GM18951 (cell line): Measurements from ENCODE around the gene C10orf143.

Experiments
- POLR2A ChIP-seq: IDR thresholded peaks from 4 replicates; pipeline ENCODE4 v1.6.1; 2011; ENCODE audit warnings: mild to moderate bottlenecking; ENCODE audit not compliant: insufficient read length, insufficient read depth; ENCODE audit errors: extremely low read depth
- in situ Hi-C: fragments of 300-500 bp; cut with MboI; formaldehyde crosslinking; loops from one replicate; pipeline ENCODE4 v1.12.0; 2022; ENCODE audit warnings: low sequenced_read_pairs, mixed read lengths, inconsistent platforms; ENCODE audit not compliant: unreplicated experiment

The C10orf143 gene

DNA sequence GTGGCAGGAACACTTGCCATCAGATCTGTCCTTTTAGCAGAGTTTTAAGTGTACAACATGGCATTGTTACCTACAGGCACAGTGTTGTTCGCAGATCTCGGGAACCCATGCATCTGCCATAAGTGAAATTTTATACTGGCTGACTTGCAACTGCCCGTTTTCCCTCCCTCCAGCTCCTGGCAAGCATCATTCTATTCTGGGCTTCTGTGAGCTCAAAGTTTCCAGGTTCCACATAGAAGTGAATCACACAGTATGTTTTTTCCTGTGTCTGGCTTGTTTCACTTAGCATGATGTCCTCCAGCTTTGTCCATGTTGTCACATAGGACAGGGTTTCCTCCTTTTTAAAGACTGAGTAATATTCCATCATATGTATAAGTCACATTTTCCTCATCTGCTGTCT is 56.6 kb downstream of the C10orf143 start:
- no peak for TF ChIP-seq POLR2A
- in situ Hi-C loops, result no loop called here

DNA sequence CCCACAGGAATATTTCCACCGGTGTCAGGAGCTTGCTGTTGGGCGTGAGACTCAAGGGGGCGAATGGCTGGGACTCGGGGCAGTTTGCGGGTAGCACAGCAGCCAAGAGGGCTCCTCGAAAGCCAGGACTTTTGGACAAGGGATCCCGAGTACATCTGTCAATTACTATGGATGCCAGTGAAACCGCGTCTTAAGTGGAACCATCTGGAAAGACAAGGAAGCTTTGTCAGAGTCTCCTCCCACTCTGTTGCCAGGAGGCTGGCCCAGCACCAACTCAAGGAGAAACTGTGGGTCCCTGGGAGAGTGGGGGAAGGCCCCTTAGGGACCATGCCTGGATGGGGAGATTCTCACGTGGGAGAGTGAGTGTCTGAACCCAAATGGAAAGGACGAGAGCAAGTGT is 57.1 kb downstream of the C10orf143 start:
- no peak for TF ChIP-seq POLR2A
- in situ Hi-C loops, result no loop called here

DNA sequence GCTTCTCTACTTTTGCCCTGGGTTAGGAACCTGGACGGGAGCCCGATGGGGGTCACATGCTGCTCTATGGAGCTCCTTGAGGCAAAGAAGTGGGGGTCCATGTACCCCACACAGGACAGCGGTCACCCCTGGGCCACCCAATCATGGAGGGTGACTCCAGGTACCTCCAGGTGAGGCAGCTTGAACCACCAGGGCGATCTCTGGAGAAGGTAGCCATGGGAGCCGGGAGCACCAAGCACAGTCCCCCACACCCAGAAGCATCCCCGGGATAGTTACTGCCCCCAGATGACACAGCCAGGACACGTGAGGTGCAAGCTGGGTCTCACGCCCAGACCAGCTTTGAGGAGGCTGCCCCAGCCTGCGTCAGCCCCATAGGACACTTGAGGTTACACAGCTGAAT is 58.4 kb downstream of the C10orf143 start:
- in situ Hi-C loops, result no loop called here
- no peak for TF ChIP-seq POLR2A

DNA sequence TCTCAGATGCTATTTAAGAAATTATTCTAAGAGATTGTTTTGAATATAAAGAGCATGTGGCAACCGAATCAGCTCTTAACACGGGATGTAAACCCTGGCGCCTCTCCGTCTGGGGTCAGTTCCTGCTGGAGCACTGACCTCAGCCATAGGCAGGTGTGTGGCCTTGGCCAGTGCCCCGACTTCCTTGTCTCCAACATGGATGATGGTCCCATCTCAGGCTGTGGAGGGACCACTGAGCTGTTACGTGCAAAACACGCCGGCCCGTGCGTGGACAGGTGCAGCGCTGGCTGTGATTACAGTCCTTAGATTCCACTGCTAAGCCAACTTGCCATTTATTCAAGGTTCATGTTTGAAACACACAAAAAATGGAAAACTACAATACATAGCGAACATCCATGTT is 59.9 kb downstream of the C10orf143 start:
- TF ChIP-seq POLR2A, result no peak
- in situ Hi-C loops, result no loop called here

DNA sequence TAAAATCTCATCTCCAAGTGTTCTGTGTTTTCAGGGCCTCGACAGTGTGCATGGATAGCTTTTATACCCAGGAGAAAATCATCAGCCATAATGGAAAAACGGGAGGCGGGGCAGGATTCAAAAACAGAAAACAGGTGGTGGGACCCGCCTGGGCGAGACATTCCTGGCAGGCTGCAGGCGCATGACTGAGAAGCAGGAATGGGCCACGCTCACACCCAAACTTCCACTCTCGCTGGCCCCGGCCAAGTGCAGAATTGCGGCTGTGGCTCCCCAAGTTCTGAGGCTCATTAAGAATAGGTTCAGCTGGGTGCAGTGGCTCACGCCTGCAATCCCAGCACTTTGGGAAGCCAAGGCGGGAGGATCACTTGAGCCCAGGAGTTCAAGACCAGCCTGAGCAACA is 60.6 kb downstream of the C10orf143 start:
- TF ChIP-seq POLR2A, result no peak
- in situ Hi-C loops, result no loop called here

DNA sequence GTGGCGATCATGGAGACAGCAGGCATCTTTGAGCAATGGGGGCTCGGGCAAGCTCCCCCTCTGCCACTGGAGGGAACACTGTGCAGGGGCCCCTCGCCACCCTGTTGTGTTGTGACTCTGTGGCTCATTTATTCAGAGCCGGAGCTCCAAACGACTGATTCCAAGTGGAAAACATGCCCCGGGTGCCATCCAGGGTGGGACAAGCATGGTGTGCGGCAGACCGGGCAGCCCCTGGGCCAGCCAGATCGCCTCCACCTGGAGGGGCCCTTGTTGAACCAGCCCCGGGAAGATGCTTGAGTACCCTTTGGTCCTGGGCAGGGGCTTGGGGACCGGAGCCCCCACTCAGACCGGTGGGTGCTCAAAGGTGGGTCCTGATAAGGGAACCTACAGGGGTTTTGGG is 61.4 kb downstream of the C10orf143 start:
- in situ Hi-C loops, result no loop called here
- no peak for TF ChIP-seq POLR2A

DNA sequence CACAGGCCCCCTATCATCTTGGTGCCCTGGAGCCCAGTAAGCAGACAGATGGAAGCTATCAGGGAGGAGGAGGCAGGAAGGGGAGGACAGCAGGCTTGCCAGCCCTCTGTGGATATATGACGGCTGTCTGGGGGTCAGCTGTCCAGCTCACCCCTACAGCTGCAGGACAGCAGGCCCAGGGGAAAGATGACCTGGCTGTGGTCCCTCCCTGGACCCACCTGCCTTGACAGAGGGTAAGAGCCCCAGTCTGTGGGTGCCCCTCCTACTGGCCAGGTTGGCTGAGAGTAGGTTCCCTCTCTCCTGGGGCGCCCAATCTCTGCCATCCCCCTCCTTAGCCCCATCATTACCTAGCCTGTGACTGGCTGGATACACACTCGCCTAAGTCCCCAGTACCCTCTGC is 62.5 kb downstream of the C10orf143 start:
- no peak for TF ChIP-seq POLR2A
- in situ Hi-C loops, result no loop called here

DNA sequence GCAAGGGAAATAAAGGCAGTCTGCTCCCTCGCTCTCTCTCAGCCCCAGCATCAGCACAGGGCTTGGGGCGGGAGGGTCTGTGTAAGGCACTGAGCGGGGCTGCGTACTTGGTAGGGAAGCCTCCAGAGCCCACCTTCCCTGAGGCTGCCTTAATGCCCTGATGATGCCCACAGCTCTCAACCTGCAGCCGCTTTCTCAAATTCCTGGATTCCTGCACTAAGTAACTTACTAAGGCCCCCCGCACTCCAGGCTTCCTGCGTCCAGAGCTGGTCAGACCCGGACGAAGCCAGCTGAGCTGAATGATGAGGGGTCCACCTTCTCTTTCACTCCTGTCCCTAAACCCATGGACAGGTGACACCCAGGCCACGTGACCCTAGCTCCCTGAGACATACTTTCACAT is 63.3 kb downstream of the C10orf143 start:
- TF ChIP-seq POLR2A, result no peak
- in situ Hi-C loops, result no loop called here

DNA sequence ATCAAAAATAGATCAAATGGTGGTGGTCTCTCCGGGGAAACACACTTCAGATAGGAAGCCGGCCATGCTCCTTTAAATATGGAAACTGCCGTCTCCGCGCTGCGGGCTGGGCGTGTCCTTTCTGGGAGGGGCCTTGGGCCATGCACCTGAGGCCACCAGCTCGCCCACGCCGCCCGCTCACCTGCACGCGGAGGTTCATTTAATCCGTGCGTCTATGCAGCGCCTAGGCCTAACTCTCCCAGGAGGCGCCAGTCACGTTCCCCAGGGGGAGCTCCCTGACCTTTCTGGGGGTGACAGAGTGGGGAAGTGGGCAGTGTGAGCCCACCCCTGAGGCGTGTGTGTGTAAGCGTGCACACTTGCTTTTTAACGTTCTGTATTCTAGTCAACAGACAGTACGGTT is 64.0 kb downstream of the C10orf143 start:
- TF ChIP-seq POLR2A, result no peak
- in situ Hi-C loops, result no loop called here

DNA sequence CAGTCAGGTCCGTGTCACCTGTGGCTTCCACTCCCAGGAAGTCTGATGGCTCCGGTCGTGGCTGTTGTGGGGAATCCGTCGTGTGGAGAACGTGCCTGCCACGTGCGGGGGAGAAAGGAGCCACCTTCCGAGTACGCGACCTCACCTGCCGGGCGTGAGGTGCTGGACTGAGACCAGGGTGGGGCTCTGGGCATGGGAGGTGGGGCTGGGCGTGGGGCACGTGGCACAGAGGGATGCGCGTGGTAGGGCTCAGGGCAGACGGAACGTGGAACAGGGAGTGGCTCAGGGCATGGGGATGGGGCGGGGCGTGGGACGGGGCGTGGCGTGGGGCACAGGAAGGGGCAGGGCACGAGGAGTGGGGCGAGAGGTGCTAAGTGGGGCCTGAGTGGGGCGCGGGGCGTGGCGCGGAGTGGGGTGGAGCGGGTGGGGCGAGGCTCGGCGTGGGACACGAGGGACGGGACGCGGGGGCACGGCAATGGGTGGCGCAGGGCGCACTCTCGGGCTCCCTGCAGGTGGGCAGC is 64.8 kb downstream of the C10orf143 start:
- in situ Hi-C loops, result no loop called here
- no peak for TF ChIP-seq POLR2A

DNA sequence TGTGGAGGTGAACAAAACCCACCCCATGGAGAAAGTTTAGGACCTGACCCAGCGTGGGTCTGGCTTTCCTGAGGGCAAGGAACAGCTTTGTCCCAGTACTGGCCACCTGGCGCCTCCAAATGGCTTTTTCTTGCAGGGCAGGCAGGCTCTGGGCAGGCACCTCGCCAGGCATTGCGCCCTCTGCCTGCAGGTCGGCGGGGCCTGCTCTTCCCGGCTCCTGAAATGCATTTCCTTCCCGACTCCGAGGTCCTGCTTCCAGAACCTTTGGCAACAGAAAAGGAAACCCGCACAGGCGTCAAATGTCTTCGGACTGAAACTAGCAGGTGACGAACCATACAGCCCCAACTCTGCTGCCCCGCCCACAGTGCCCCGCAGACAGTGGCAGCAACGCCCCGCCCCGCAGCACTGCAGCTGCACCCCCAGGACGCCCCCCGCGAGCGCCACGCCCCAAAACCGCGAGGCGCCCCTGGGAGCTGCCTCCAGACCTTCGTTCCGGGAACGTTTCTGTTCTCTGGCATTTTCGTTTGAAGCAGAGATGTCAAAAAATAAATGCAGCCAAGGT is 65.5 kb downstream of the C10orf143 start:
- in situ Hi-C loops, result no loop called here

DNA sequence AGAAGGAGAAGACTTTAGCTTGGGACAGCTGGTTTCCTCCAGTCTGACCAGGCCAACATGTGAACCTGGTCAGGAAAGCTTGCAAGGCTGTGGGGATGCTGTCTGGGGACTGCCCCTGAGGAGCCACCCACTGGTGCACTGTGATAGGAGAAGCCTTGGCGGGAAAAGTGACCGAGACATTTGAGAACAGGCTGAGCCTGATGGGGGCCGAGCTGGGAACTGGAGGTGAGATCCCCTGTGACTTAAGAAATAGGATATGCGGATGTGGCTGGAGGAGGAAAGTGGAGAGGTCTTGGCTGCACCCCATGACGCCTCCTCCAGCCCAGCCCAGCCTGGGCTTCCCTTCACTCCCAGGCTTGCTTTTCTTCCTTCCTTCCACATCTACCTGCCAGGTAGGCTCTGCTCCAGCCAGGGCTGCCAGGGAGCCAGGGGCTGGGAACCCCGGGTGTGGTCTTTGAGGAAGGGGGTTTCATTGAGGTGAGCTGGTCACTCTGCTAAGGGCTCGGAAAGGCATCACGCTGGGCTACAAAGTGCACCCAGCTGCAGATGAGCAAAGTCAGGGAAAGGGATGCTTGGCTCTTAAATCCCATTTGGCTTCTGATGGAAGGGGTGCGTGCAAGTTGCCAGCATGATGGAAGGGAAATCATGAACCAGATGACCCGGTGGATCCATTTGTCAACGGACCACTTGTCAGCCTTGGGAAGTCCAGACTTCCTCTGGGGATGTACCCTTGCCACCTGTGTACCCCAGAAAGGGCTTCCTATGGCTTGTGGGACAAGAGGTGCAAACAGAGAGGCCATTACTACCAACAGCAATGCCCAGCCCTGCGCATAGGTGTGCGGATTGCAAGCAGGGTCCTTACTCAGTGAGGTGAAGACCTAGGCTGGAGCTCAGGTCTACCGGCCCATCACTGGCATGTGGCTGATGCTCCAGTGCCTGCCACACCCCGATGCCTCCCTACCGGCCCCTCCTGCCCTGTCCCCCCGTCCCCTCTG is 66.3 kb downstream of the C10orf143 start:
- in situ Hi-C loops, result no loop called here
- no peak for TF ChIP-seq POLR2A

More for the DNA sequence above, 65.5 kb downstream of the C10orf143 start:
- TF ChIP-seq POLR2A, result no peak

DNA sequence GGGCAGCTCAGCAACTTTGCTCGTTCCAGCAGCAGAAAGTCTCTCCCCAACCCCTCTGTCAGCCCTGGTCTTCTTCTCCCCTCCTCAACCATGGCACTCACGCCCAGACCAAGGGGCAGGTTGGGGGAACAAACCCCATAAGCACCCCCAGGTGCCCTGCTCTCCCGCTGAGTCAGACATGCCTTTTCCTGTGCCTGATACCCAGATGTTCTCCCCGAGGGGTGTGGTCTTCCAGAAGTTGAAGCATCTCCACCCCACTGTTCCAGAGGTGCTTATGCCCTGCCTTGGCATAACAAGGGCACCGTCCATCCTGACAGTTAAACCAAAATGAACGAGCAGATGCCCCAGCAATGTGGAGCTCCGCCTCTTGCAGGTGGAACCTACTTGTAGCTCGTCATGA is 67.1 kb downstream of the C10orf143 start:
- in situ Hi-C loops, result no loop called here
- no peak for TF ChIP-seq POLR2A

DNA sequence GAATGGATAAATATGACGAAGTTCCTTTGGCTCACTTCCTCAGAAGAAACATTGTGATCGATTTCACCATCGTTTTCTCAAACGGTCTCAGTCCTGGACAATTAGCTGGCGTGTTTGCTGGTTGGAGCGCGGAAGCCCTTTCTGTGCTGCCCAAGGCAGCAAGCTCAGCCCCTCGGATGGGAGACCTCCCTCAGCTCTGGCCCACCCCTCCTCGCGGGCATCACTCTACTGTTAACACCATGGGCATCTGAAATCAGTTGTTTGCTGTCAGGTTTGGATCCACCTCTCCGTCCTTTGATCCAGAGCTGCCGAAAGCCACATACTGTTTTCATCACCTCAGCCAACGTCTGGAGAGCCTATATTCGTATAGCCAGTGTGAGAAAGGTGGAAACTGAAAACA is 68.2 kb downstream of the C10orf143 start:
- TF ChIP-seq POLR2A, result no peak
- in situ Hi-C loops, result no loop called here
